ENCODE data around the gene AQP1. TPM values are rescaled to one million over a fixed set of nuclear protein-coding genes. Genes with fewer than 3 reads are reported as not detected.

Gene AQP1
- total and polyA plus RNA-seq, 8 donors: 146 to 450 (median 231) TPM

GRCh38 chr7:30888747-30889146 is 22.9 kb upstream of the AQP1 start:
- WGBS, 2 donors: 62 to 72% methylated on average over 3 of the region's 3 CpGs
- no peaks in the 10 kb centered on the region for H3K27me3 ChIP-seq
- peak overlapping the region in 2 of 4 donors; percentile 22 to 55 for H3K27ac ChIP-seq
- H3K36me3 ChIP-seq: no peaks in the 10 kb centered on the region
- ATAC-seq (peak in 3 of 4 donors; percentile 14 to 50 (median 19)), FAIRE-seq (no peak), DNase-seq (no peak)
- H3K4me1 ChIP-seq: peaks cover 8 to 20% (median 14%) of the 10 kb centered on the region in 3 donors
- no peak for TF ChIP-seq CTCF (IDR thresholded peaks at IDR 0.05)
- intact Hi-C loops (cut with DNase I): no loop called here
- no peak overlapping the region for H3K4me3 ChIP-seq
- H3K9me3 ChIP-seq: no peaks in the 10 kb centered on the region

- TF ChIP-seq CTCF (IDR thresholded peaks at IDR 0.05): no peak
- WGBS, 2 donors: 96 to 99% methylated on average over 7 of the region's 7 CpGs
- no peaks in the 10 kb centered on the region for H3K36me3 ChIP-seq
- no peak overlapping the region for H3K4me3 ChIP-seq
- no peak for DNase-seq
- no peaks in the 10 kb centered on the region for H3K27me3 ChIP-seq
- no peak for FAIRE-seq
- no peak for ATAC-seq
- H3K9me3 ChIP-seq: no peaks in the 10 kb centered on the region
- peaks cover 23 to 34% (median 29%) of the 10 kb centered on the region in 3 donors for H3K4me1 ChIP-seq
- intact Hi-C loops (cut with DNase I): no loop called here
- no peak overlapping the region for H3K27ac ChIP-seq
Measured at GRCh38 chr7:30890226-30890625, 21.4 kb upstream of the AQP1 start.

- ATAC-seq (peak; percentile 43 to 62 (median 54)), FAIRE-seq (no peak), DNase-seq (peak in 2 of 6 donors; percentile 71 to 82)
- peak overlapping the region; percentile 75 to 90 (median 85) for H3K27ac ChIP-seq
- peaks cover 44 to 63% (median 58%) of the 10 kb centered on the region in 3 donors for H3K4me1 ChIP-seq
- 15 to 21% methylated on average over 6 of the region's 6 CpGs for WGBS, 2 donors
- TF ChIP-seq CTCF (IDR thresholded peaks at IDR 0.05): no peak
- H3K9me3 ChIP-seq: no peaks in the 10 kb centered on the region
- intact Hi-C loops (cut with DNase I): no loop called here
- H3K4me3 ChIP-seq: no peak overlapping the region
- H3K36me3 ChIP-seq: no peaks in the 10 kb centered on the region
- H3K27me3 ChIP-seq: no peaks in the 10 kb centered on the region
Measured at GRCh38 chr7:30893357-30893756, 18.3 kb upstream of the AQP1 start.

- Histone ChIP-seq H3K4me3 (no peak overlapping the region), H3K9me3 (no peaks in the 10 kb centered on the region), H3K27ac (peak overlapping the region; percentile 75 to 90 (median 85)), H3K36me3 (no peaks in the 10 kb centered on the region), H3K27me3 (no peaks in the 10 kb centered on the region), H3K4me1 (peaks cover 49 to 65% (median 63%) of the 10 kb centered on the region in 3 donors)
- whole genome bisulfite sequencing, 2 donors: 30 to 40% methylated on average over 1 of the region's 1 CpG
- peak in 2 of 4 donors; percentile 16 to 30 for ATAC-seq
- FAIRE-seq: no peak
- intact Hi-C loops (cut with DNase I): no loop called here
- TF ChIP-seq CTCF (IDR thresholded peaks at IDR 0.05): no peak
- peak in 1 of 6 donors; percentile 61 for DNase-seq
Measured at GRCh38 chr7:30894009-30894408, 17.6 kb upstream of the AQP1 start.

- ATAC-seq: no peak
- no peak for FAIRE-seq
- TF ChIP-seq CTCF (IDR thresholded peaks at IDR 0.05): no peak
- Histone ChIP-seq H3K4me3 (no peak overlapping the region), H3K27ac (peak overlapping the region; percentile 75 to 90 (median 85)), H3K9me3 (no peaks in the 10 kb centered on the region), H3K27me3 (no peaks in the 10 kb centered on the region), H3K36me3 (no peaks in the 10 kb centered on the region), H3K4me1 (peaks cover 57 to 70% (median 69%) of the 10 kb centered on the region in 3 donors)
- peak in 1 of 6 donors; percentile 60 for DNase-seq
- intact Hi-C loops (cut with DNase I): no loop called here
- WGBS, 2 donors: 85% methylated on average over 14 of the region's 14 CpGs
Measured at GRCh38 chr7:30894866-30895605, 16.6 kb upstream of the AQP1 start.
